ENCODE measurements around the gene CEP128. TPM values are rescaled to one million over a fixed set of nuclear protein-coding genes. Genes with fewer than 3 reads are reported as not detected.

Gene CEP128
- total RNA-seq, 4 donors from 2014 or later: 3.8 to 12.0 (median 6.0) TPM

- WGBS, 2 donors (ENCODE audit: low coverage in 1 of 2): 78 to 100% methylated on average over 1 of the region's 1 CpG
- no peaks in the 10 kb centered on the region for H3K36me3 ChIP-seq
- H3K27me3 ChIP-seq: no peaks in the 10 kb centered on the region
- no peak for ATAC-seq
- TF ChIP-seq EP300 (IDR thresholded peaks at IDR 0.05): no peak
- TF ChIP-seq CTCF (IDR thresholded peaks at IDR 0.05): no peak
- TF ChIP-seq POLR2A (IDR thresholded peaks at IDR 0.05): no peak
- TF ChIP-seq POLR2AphosphoS5 (IDR thresholded peaks at IDR 0.05): no peak
- H3K4me3 ChIP-seq: no peak overlapping the region
- no peaks in the 10 kb centered on the region for H3K9me3 ChIP-seq
- peaks cover 0 to 6% (median 0%) of the 10 kb centered on the region in 3 donors for H3K4me1 ChIP-seq
- H3K27ac ChIP-seq: no peak overlapping the region
These were observed 161.0 kb downstream of the CEP128 start for GRCh38 chr14:80780500-80780899.

GRCh38 chr14:80776657-80777056 lies 164.9 kb downstream of the CEP128 start:
- H3K36me3 ChIP-seq: no peaks in the 10 kb centered on the region
- TF ChIP-seq CTCF (IDR thresholded peaks at IDR 0.05) (no peak), POLR2AphosphoS5 (IDR thresholded peaks at IDR 0.05) (no peak), EP300 (IDR thresholded peaks at IDR 0.05) (no peak), POLR2A (IDR thresholded peaks at IDR 0.05) (no peak)
- H3K27me3 ChIP-seq: no peaks in the 10 kb centered on the region
- no peaks in the 10 kb centered on the region for H3K9me3 ChIP-seq
- ATAC-seq: no peak
- H3K27ac ChIP-seq: no peak overlapping the region
- 95 to 100% methylated on average over 1 of the region's 1 CpG for WGBS, 2 donors (ENCODE audit: low coverage in 1 of 2)
- no peak overlapping the region for H3K4me3 ChIP-seq
- no peaks in the 10 kb centered on the region for H3K4me1 ChIP-seq

GRCh38 chr14:80776186-80776585 lies 165.4 kb downstream of the CEP128 start:
- Histone ChIP-seq H3K4me3 (no peak overlapping the region), H3K4me1 (no peaks in the 10 kb centered on the region), H3K27ac (no peak overlapping the region), H3K36me3 (no peaks in the 10 kb centered on the region), H3K27me3 (no peaks in the 10 kb centered on the region), H3K9me3 (no peaks in the 10 kb centered on the region)
- no peak for ATAC-seq
- TF ChIP-seq EP300 (IDR thresholded peaks at IDR 0.05) (no peak), POLR2A (IDR thresholded peaks at IDR 0.05) (no peak), POLR2AphosphoS5 (IDR thresholded peaks at IDR 0.05) (no peak), CTCF (IDR thresholded peaks at IDR 0.05) (no peak)

GRCh38 chr14:80772504-80772903 lies 169.0 kb downstream of the CEP128 start:
- 96 to 100% methylated on average over 3 to 4 of the region's 5 CpGs for WGBS, 2 donors (ENCODE audit: low coverage in 1 of 2)
- no peak for ATAC-seq

More at GRCh38 chr14:80772504-80772903, 169.0 kb downstream of the CEP128 start:
- Histone ChIP-seq H3K27me3 (no peaks in the 10 kb centered on the region), H3K9me3 (no peaks in the 10 kb centered on the region), H3K4me3 (no peak overlapping the region), H3K27ac (no peak overlapping the region), H3K4me1 (no peaks in the 10 kb centered on the region), H3K36me3 (no peaks in the 10 kb centered on the region)
- TF ChIP-seq POLR2AphosphoS5 (IDR thresholded peaks at IDR 0.05): no peak
- TF ChIP-seq POLR2A (IDR thresholded peaks at IDR 0.05): no peak
- TF ChIP-seq EP300 (IDR thresholded peaks at IDR 0.05): no peak
- TF ChIP-seq CTCF (IDR thresholded peaks at IDR 0.05): no peak

Data from gastroesophageal sphincter (tissue), 4 donors.